Measurements from ENCODE around the gene ELAVL2. TPM values are rescaled to one million over a fixed set of nuclear protein-coding genes. Genes with fewer than 3 reads are reported as not detected.

ELAVL2 gene
- total RNA-seq, 1 donor from 2014 or later, result not detected

DNA sequence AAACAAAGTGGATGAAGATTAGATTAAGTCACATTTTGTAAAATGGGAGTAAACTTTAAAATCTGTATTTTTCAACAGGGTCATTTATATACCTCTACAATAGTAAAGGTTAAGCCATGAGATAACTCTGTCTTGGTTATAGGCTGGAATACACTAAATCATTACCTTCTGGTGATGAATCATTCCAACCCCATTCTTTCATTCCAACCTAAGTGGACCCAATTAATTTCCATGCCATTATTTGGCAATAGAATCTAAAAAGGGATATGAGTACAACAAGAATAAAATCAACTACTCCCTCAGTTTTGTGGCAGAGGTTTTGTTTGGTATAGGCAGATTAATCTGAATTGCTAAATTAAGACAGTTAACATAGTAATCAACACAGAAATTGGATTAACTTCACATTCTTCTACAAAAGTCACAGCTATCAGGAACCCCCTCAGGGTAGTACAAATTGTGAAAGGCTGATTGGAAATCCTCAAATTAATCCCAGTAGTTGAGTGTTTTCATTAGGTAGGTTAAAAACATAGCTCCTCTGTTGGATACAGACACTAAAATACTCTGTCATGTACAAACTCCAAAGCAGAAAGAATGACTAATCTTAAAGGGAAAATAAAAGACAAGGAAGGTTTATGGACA is 54.2 kb downstream of the ELAVL2 start:
- DNase-seq (no peak), ATAC-seq (no peak)
- TF ChIP-seq, protein P1, sequence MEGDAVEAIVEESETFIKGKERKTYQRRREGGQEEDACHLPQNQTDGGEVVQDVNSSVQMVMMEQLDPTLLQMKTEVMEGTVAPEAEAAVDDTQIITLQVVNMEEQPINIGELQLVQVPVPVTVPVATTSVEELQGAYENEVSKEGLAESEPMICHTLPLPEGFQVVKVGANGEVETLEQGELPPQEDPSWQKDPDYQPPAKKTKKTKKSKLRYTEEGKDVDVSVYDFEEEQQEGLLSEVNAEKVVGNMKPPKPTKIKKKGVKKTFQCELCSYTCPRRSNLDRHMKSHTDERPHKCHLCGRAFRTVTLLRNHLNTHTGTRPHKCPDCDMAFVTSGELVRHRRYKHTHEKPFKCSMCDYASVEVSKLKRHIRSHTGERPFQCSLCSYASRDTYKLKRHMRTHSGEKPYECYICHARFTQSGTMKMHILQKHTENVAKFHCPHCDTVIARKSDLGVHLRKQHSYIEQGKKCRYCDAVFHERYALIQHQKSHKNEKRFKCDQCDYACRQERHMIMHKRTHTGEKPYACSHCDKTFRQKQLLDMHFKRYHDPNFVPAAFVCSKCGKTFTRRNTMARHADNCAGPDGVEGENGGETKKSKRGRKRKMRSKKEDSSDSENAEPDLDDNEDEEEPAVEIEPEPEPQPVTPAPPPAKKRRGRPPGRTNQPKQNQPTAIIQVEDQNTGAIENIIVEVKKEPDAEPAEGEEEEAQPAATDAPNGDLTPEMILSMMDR (IDR thresholded peaks at IDR 0.05), result no peak
- H3K27ac ChIP-seq, result no peak overlapping the region
- no peaks in the 10 kb centered on the region for H3K27me3 ChIP-seq
- H3K9me3 ChIP-seq, result no peaks in the 10 kb centered on the region
- intact Hi-C loops (cut with DNase I), result no loop called here
- no peak overlapping the region for H3K4me3 ChIP-seq
- no peaks in the 10 kb centered on the region for H3K36me3 ChIP-seq
- H3K4me1 ChIP-seq, result no peaks in the 10 kb centered on the region

DNA sequence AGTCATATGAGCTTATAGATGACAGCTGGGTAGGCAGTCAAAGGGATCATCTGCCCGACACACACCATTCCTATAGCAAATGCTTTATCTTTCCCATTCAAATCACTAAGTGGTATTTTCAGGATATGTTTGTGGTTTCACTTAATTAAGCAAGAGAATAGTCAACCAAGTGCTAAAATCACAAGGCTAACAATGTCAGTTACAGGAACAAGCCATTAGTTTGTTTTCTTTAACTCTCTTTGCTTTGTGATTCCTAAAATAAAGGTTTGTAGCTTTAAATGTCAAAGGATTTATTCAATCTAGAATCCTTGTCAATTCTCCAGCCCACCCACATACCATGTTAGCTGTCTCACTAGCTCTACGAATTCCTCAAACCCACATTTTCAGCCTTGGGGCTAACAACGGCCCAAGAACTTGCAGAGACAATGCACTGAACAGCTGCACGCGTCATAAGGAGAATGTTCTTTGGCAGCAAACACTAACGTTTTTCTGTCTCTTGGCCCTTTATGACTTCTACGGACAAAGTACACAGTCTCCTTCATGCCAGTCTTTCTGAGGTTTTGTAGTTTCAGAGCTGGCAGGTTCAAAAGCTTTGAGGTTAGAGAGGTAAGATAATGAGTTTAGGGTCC is 56.6 kb downstream of the ELAVL2 start:
- Histone ChIP-seq H3K9me3 (no peaks in the 10 kb centered on the region), H3K27ac (no peak overlapping the region), H3K36me3 (no peaks in the 10 kb centered on the region), H3K4me1 (no peaks in the 10 kb centered on the region), H3K4me3 (no peak overlapping the region), H3K27me3 (no peaks in the 10 kb centered on the region)
- TF ChIP-seq, protein P1 (IDR thresholded peaks at IDR 0.05), result no peak
- intact Hi-C loops (cut with DNase I), result no loop called here
- ATAC-seq (no peak), DNase-seq (no peak)

DNA sequence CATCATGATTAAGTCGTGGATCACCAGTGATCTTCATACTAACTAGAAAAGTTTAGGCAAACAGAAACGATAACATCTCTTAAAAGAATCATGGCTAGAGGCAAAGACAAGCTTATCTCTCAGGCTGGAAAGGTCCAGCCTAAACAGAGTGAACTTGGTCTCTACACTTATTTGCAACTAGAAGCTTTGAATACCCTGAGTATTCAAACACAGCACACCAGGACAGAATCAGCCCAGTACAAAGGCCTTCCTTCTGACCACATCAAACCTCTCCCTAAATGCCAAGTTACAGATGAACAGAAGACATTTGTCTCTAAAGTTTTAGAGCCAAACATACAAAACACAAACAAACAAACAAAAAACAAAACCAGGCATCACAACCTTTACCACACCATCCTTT is 57.2 kb downstream of the ELAVL2 start:
- H3K36me3 ChIP-seq, result no peaks in the 10 kb centered on the region
- no peaks in the 10 kb centered on the region for H3K27me3 ChIP-seq
- ATAC-seq (no peak), DNase-seq (no peak)
- H3K9me3 ChIP-seq, result no peaks in the 10 kb centered on the region
- H3K27ac ChIP-seq, result no peak overlapping the region
- no peaks in the 10 kb centered on the region for H3K4me1 ChIP-seq
- intact Hi-C loops (cut with DNase I), result no loop called here
- no peak overlapping the region for H3K4me3 ChIP-seq
- TF ChIP-seq, protein P1 (IDR thresholded peaks at IDR 0.05), result no peak

DNA sequence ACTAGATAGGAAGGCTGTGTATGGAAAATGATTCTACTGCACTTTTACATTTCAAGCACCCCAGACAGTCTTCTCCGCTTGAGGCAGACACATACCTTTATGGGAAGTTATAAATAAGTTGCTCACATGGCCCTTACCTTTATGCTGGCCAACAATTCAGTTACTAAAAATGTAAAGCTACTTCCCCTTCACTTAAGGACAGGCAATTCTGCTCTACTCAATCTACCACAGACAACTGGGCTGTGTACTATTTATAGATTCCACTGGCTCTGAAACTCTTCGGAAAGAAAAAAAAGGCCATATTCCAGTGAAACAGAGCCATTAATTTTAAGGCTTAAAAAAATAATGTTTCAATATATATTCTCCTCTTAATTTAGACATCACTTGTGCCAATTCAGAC is 59.4 kb downstream of the ELAVL2 start:
- H3K4me3 ChIP-seq, result no peak overlapping the region
- TF ChIP-seq, protein P1 (IDR thresholded peaks at IDR 0.05), result no peak
- intact Hi-C loops (cut with DNase I), result no loop called here
- H3K9me3 ChIP-seq, result no peaks in the 10 kb centered on the region
- ATAC-seq (no peak), DNase-seq (no peak)
- H3K4me1 ChIP-seq, result no peaks in the 10 kb centered on the region
- no peak overlapping the region for H3K27ac ChIP-seq
- no peaks in the 10 kb centered on the region for H3K27me3 ChIP-seq
- no peaks in the 10 kb centered on the region for H3K36me3 ChIP-seq

DNA sequence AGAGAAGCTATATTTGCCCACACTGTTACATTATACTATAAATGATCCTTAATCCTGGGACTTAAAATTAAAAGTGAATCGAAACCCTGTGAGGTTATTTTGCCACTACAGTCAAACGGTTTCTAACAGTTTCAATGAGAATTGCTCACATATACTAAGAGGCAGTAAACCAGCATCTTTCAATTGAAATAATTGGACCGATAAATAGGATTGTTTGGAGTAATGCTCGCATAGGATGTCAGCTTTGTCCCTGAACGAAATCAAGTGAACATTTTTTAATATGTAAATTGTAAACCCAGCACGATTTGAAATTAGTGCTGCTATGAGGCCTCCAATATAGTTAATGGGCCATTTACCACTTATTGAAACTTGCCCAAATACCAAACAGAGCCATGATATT is 60.5 kb downstream of the ELAVL2 start:
- Histone ChIP-seq H3K36me3 (no peaks in the 10 kb centered on the region), H3K4me1 (no peaks in the 10 kb centered on the region), H3K27ac (no peak overlapping the region), H3K9me3 (no peaks in the 10 kb centered on the region), H3K27me3 (no peaks in the 10 kb centered on the region), H3K4me3 (no peak overlapping the region)
- DNase-seq (no peak), ATAC-seq (no peak)
- intact Hi-C loops (cut with DNase I), result no loop called here
- TF ChIP-seq, protein P1 (IDR thresholded peaks at IDR 0.05), result no peak

Data from upper lobe of right lung (tissue), 1 donor.